ENCODE measurements around the gene LTBP3.

The LTBP3 gene

GRCh38 chr11:65498727-65498976 lies 59.5 kb downstream of the LTBP3 start:
- DNase-seq: no peak

GRCh38 chr11:65498042-65498726 lies 60.0 kb downstream of the LTBP3 start:
- peak in 19 of 51 donors; percentile 33 to 81 (median 44) for DNase-seq

GRCh38 chr11:65497141-65498041 lies 60.8 kb downstream of the LTBP3 start:
- peak; percentile 83 to 100 (median 98) for DNase-seq

- peak in 7 of 51 donors; percentile 35 to 68 (median 65) for DNase-seq
These were observed 61.6 kb downstream of the LTBP3 start for GRCh38 chr11:65496304-65497140.

- peak in 23 of 51 donors; percentile 21 to 74 (median 38) for DNase-seq
These were observed 64.6 kb downstream of the LTBP3 start for GRCh38 chr11:65493367-65494176.

- peak in 35 of 51 donors; percentile 21 to 79 (median 62) for DNase-seq
These were observed 65.4 kb downstream of the LTBP3 start for GRCh38 chr11:65492637-65493366.

- peak in 1 of 51 donors; percentile 65 for DNase-seq
These were observed 65.8 kb downstream of the LTBP3 start for GRCh38 chr11:65492387-65492636.

- peak in 35 of 51 donors; percentile 23 to 86 (median 62) for DNase-seq
These were observed 66.4 kb downstream of the LTBP3 start for GRCh38 chr11:65491614-65492386.

- peak in 1 of 51 donors; percentile 19 for DNase-seq
These were observed 67.0 kb downstream of the LTBP3 start for GRCh38 chr11:65491163-65491465.

GRCh38 chr11:65489706-65490320 lies 68.3 kb downstream of the LTBP3 start:
- peak in 5 of 51 donors; percentile 25 to 61 (median 38) for DNase-seq

- DNase-seq: peak in 13 of 51 donors; percentile 32 to 70 (median 49)
These were observed 69.0 kb downstream of the LTBP3 start for GRCh38 chr11:65489035-65489705.

Measured in hypothalamus (tissue), 51 donors.